ENCODE data around the gene SHISAL2B. TPM values are rescaled to one million over a fixed set of nuclear protein-coding genes. Genes with fewer than 3 reads are reported as not detected.
"Not testable (repeated sequence)": the region's sequence is repeated elsewhere in the genome, so short reads cannot be mapped to it uniquely, and the experiment has no call there.

SHISAL2B gene
- total and polyA plus RNA-seq, 2 experiments from 2014 or later = 1.6 TPM; not detected in 1

DNA sequence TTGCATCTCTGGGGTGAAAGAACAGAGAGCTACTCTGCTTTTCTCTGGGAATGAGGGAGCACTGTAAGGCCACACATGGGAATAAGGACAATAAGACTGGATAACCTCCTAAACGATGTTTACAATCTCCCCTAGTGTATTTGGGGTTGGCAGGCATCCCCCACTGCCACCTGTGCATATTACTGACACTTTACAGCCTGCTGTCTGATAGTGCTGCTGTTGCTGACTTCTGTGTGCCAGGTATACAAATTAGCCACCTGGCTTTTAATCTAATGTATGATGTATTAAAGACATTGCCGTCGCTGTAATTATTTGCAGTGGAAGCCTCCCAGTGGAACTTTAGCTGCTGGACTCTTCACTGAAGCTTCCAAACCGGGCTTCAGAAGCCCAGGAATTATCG lies 4.4 kb upstream of the SHISAL2B start:
- Histone ChIP-seq H3K27me3 (no peaks in the 10 kb centered on the region), H3K36me3 (no peaks in the 10 kb centered on the region), H3K27ac (no peak overlapping the region), H3K9me3 (ENCODE audit: low read depth) (no peaks in the 10 kb centered on the region), H3K4me3 (no peak overlapping the region), H3K4me1 (ENCODE audit: low read depth) (no peaks in the 10 kb centered on the region)
- TF ChIP-seq, protein P1, sequence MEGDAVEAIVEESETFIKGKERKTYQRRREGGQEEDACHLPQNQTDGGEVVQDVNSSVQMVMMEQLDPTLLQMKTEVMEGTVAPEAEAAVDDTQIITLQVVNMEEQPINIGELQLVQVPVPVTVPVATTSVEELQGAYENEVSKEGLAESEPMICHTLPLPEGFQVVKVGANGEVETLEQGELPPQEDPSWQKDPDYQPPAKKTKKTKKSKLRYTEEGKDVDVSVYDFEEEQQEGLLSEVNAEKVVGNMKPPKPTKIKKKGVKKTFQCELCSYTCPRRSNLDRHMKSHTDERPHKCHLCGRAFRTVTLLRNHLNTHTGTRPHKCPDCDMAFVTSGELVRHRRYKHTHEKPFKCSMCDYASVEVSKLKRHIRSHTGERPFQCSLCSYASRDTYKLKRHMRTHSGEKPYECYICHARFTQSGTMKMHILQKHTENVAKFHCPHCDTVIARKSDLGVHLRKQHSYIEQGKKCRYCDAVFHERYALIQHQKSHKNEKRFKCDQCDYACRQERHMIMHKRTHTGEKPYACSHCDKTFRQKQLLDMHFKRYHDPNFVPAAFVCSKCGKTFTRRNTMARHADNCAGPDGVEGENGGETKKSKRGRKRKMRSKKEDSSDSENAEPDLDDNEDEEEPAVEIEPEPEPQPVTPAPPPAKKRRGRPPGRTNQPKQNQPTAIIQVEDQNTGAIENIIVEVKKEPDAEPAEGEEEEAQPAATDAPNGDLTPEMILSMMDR (IDR thresholded peaks at IDR 0.05; ENCODE audit: low read depth, low read length) = no peak
- no peak for DNase-seq (ENCODE audit: low read depth in 1 of 2, low spot score in 1 of 2)

GRCh38 chr5:64688391-64688790 lies 1.9 kb upstream of the SHISAL2B start:
- Histone ChIP-seq H3K9me3 (ENCODE audit: low read depth) (no peaks in the 10 kb centered on the region), H3K4me1 (ENCODE audit: low read depth) (no peaks in the 10 kb centered on the region), H3K27me3 (no peaks in the 10 kb centered on the region), H3K36me3 (no peaks in the 10 kb centered on the region), H3K4me3 (no peak overlapping the region), H3K27ac (no peak overlapping the region)
- DNase-seq (ENCODE audit: low read depth in 1 of 2, low spot score in 1 of 2) = no peak
- TF ChIP-seq, protein P1 (IDR thresholded peaks at IDR 0.05; ENCODE audit: low read depth, low read length) = no peak

DNA sequence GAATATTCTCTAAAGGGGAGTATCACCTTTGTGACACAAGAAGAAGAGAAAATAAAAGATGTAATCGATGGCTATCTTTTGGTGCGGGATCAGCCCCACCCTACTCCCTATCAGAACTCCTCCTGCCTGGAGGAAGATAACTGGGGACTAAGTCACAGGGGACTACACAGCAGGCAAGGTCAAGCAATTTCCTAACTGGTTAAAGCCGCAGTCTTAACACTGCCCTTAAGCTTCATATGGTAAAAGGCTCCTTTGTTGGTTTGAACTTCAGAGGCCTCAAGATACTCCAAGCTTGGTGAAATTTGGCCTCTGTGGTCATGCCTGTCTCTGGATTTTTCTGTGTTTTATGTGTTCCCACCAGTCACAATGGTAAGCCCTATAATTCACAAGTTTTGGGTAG lies 1.3 kb upstream of the SHISAL2B start:
- no peaks in the 10 kb centered on the region for H3K4me1 ChIP-seq (ENCODE audit: low read depth)
- no peaks in the 10 kb centered on the region for H3K36me3 ChIP-seq
- DNase-seq (ENCODE audit: low read depth in 1 of 2, low spot score in 1 of 2) = no peak
- no peaks in the 10 kb centered on the region for H3K9me3 ChIP-seq (ENCODE audit: low read depth)
- no peak overlapping the region for H3K27ac ChIP-seq
- no peak overlapping the region for H3K4me3 ChIP-seq
- TF ChIP-seq, protein P1 (IDR thresholded peaks at IDR 0.05; ENCODE audit: low read depth, low read length) = no peak
- no peaks in the 10 kb centered on the region for H3K27me3 ChIP-seq

GRCh38 chr5:64690104-64690416 lies 243 bp upstream of the SHISAL2B start:
- H3K27me3 ChIP-seq = no peaks in the 10 kb centered on the region
- no peak overlapping the region for H3K27ac ChIP-seq
- DNase-seq (ENCODE audit: low read depth in 1 of 2, low spot score in 1 of 2) = no peak
- H3K4me3 ChIP-seq = peak overlapping the region; percentile 44
- H3K9me3 ChIP-seq (ENCODE audit: low read depth) = no peaks in the 10 kb centered on the region
- H3K36me3 ChIP-seq = no peaks in the 10 kb centered on the region
- TF ChIP-seq, protein P1 (IDR thresholded peaks at IDR 0.05; ENCODE audit: low read depth, low read length) = no peak
- no peaks in the 10 kb centered on the region for H3K4me1 ChIP-seq (ENCODE audit: low read depth)

DNA sequence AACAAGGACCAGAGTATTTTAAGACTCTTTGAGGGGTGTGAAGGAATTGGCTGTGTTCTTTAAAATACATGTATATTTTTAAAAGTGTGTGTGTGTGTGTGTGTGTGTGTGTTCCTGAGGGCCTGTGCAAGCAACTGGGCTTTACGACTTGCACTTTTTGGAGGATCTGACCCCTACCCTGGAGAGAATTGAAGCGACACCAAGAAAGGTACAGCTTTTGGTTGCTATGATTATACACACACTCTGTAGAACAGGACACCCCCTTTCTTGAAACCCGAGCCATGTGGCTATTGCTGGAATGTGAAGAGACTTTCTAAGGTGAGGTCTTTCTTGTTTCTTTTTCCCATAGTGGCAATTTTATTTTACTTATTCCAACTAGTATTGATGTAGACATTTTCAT lies 988 bp downstream of the SHISAL2B start:
- Histone ChIP-seq H3K27ac (no peak overlapping the region), H3K4me3 (peak overlapping the region; percentile 44), H3K36me3 (no peaks in the 10 kb centered on the region), H3K9me3 (ENCODE audit: low read depth) (peaks cover 2% of the 10 kb centered on the region), H3K4me1 (ENCODE audit: low read depth) (no peaks in the 10 kb centered on the region), H3K27me3 (no peaks in the 10 kb centered on the region)
- peak in 1 of 2 donors; percentile 7 for DNase-seq (ENCODE audit: low read depth in 1 of 2, low spot score in 1 of 2)
- TF ChIP-seq, protein P1 (IDR thresholded peaks at IDR 0.05; ENCODE audit: low read depth, low read length) = no peak

DNA sequence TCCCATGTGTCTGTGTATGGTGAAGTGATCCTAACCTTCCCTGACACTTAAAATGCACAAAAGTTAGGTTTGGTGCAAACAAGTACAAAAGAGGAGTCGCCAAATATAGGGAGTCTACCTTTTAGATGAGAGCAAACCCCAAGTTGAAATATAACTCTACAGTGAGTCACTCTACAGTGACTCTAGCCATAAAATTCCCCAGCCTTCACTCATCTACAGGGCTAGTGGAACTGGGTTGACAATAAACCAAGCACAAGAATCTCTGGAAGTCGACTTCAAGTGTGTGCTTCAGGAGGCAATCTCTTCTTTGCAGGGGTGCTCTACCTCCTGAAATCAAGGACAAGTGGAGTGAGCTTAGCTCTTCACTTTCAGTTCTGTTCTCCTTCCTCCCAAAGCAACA lies 3.3 kb downstream of the SHISAL2B start:
- no peak for DNase-seq (ENCODE audit: low read depth in 1 of 2, low spot score in 1 of 2)
- Histone ChIP-seq H3K9me3 (ENCODE audit: low read depth) (peaks cover 2% of the 10 kb centered on the region), H3K36me3 (no peaks in the 10 kb centered on the region), H3K4me1 (ENCODE audit: low read depth) (no peaks in the 10 kb centered on the region), H3K27ac (no peak overlapping the region), H3K27me3 (no peaks in the 10 kb centered on the region), H3K4me3 (no peak overlapping the region)
- TF ChIP-seq, protein P1 (IDR thresholded peaks at IDR 0.05; ENCODE audit: low read depth, low read length) = no peak

DNA sequence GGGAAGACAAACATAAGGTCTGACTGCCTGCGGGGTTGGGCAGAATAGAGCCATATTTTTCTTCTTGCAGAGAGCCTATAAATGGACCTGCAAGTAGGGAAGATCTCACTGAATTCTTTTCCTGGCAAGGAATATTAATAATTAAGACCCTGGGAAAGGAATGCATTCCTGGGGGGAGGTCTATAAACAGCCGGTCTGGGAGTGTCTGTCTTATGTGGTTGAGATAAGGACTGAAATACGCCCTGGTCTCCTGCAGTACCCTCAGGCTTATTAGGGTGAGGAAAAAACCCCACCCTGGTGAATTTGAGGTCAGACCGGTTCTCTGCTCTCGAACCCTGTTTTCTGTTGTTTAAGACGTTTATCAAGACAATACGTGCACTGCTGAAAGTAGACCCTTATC lies 6.1 kb downstream of the SHISAL2B start:
- H3K4me1 ChIP-seq (ENCODE audit: low read depth); H3K4me3 ChIP-seq; H3K27ac ChIP-seq; H3K36me3 ChIP-seq; DNase-seq (ENCODE audit: low read depth in 1 of 2, low spot score in 1 of 2); H3K27me3 ChIP-seq; H3K9me3 ChIP-seq (ENCODE audit: low read depth): not testable (repeated sequence)
